ENCODE results near the gene POLN.

Gene POLN

DNA sequence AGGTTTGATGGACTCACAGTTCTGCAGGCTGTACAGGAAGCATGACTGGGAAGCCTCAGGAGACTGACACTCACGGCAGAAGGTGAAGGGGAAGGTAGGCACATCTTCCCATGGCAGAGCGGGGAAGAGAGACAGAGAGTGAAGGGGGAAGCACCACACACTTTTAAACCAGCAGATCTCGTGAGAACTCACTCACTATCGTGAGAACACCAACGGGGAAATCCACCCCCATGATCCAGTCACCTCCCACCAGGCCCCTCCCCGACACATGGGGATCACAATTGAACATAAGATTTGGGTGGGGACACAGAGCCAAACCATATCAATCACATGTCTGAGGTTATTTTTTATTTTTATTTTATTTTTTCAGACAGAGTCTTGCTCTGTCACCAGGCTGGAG lies 187.7 kb downstream of the POLN start:
- in situ Hi-C loops (cut with HindIII; ENCODE audit: low sequenced_read_pairs): no loop called here
- TF ChIP-seq, protein P1, sequence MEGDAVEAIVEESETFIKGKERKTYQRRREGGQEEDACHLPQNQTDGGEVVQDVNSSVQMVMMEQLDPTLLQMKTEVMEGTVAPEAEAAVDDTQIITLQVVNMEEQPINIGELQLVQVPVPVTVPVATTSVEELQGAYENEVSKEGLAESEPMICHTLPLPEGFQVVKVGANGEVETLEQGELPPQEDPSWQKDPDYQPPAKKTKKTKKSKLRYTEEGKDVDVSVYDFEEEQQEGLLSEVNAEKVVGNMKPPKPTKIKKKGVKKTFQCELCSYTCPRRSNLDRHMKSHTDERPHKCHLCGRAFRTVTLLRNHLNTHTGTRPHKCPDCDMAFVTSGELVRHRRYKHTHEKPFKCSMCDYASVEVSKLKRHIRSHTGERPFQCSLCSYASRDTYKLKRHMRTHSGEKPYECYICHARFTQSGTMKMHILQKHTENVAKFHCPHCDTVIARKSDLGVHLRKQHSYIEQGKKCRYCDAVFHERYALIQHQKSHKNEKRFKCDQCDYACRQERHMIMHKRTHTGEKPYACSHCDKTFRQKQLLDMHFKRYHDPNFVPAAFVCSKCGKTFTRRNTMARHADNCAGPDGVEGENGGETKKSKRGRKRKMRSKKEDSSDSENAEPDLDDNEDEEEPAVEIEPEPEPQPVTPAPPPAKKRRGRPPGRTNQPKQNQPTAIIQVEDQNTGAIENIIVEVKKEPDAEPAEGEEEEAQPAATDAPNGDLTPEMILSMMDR (IDR thresholded peaks at IDR 0.05; ENCODE audit: low read depth, low read length): no peak

GRCh38 chr4:2051086-2051485 lies 190.8 kb downstream of the POLN start:
- no peak overlapping the region for H3K4me3 ChIP-seq (ENCODE audit: low read depth, low read length)
- DNase-seq (ENCODE audit: low read depth, low spot score): no peak
- in situ Hi-C loops (cut with HindIII; ENCODE audit: low sequenced_read_pairs): no loop called here
- TF ChIP-seq, protein P1 (IDR thresholded peaks at IDR 0.05; ENCODE audit: low read depth, low read length): no peak

More for the DNA sequence above, 187.7 kb downstream of the POLN start:
- no peak overlapping the region for H3K4me3 ChIP-seq (ENCODE audit: low read depth, low read length)
- DNase-seq (ENCODE audit: low read depth, low spot score): no peak

DNA sequence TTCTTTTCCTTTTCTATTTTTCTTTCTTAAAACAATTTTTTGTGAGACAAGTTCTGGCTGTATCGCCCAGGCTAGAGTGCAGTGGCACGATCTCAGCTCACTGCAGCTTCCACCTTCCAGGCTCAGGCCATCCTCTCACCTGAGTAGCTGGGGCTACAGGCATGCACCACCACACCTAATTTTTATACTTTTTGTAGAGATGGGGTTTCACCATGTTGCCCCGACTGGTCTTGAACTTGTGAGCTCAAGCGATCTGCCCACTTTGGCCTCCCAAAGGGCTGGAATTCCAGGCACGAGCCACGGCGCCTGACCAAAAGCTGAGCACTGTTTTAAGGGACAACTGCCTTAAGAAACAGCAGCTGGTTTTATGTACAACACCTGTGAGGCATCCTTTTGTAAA lies 192.1 kb downstream of the POLN start:
- H3K4me3 ChIP-seq (ENCODE audit: low read depth, low read length): no peak overlapping the region
- in situ Hi-C loops (cut with HindIII; ENCODE audit: low sequenced_read_pairs): no loop called here
- DNase-seq (ENCODE audit: low read depth, low spot score): no peak
- TF ChIP-seq, protein P1 (IDR thresholded peaks at IDR 0.05; ENCODE audit: low read depth, low read length): no peak

- in situ Hi-C loops (cut with HindIII; ENCODE audit: low sequenced_read_pairs): no loop called here
- TF ChIP-seq, protein P1 (IDR thresholded peaks at IDR 0.05; ENCODE audit: low read depth, low read length): no peak
- DNase-seq (ENCODE audit: low read depth, low spot score): no peak
- H3K4me3 ChIP-seq (ENCODE audit: low read depth, low read length): no peak overlapping the region
Observed at GRCh38 chr4:2049381-2049780, 192.5 kb downstream of the POLN start.

DNA sequence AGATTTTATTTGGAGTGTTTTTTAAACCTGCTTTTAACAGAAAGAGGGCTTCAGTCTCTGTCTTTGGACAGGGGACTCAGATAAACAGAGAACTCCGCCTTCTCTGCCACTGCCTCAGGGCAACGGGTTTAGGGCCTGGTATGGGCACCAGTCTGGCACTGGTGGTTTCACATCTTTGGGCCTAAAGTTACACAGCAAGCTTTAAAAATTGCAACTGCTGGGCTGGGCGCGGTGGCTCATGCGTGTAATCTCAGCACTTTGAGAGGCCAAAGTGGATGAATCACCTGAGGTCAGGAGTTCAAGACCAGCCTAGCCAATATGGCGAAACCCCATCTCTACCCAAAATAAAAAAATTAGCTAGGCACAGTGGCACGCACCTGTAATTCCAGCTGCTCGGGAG lies 193.1 kb downstream of the POLN start:
- in situ Hi-C loops (cut with HindIII; ENCODE audit: low sequenced_read_pairs): no loop called here
- no peak for DNase-seq (ENCODE audit: low read depth, low spot score)
- no peak overlapping the region for H3K4me3 ChIP-seq (ENCODE audit: low read depth, low read length)
- TF ChIP-seq, protein P1 (IDR thresholded peaks at IDR 0.05; ENCODE audit: low read depth, low read length): no peak

- H3K4me3 ChIP-seq (ENCODE audit: low read depth, low read length): no peak overlapping the region
- TF ChIP-seq, protein P1 (IDR thresholded peaks at IDR 0.05; ENCODE audit: low read depth, low read length): no peak
- DNase-seq (ENCODE audit: low read depth, low spot score): no peak
- in situ Hi-C loops (cut with HindIII; ENCODE audit: low sequenced_read_pairs): no loop called here
Observed at GRCh38 chr4:2047781-2048581, 193.9 kb downstream of the POLN start.

All from astrocyte of the spinal cord (primary cell).